Endometrial microvascular endothelial cells (primary cell): ENCODE data around the gene NEDD4L. TPM values are rescaled to one million over a fixed set of nuclear protein-coding genes. Genes with fewer than 3 reads are reported as not detected.
"Not testable (repeated sequence)": the region's sequence is repeated elsewhere in the genome, so short reads cannot be mapped to it uniquely, and the experiment has no call there.

Experiments
- in situ Hi-C: cut with HindIII; loops from 2 replicates; pipeline ENCODE4 v1.10.0; 2017; ENCODE audit warnings: low sequenced_read_pairs, low pct_unique_long_range_greater_than_20kb; ENCODE audit errors: inconsistent ontology term
- total RNA-seq: library from RNA; depleted of rRNA; stranded (reverse); fragments of >200 nt; gene quantifications from one replicate; pipeline ENCODE4 v1.2.3, GENCODE V29; 2015; ENCODE audit errors: inconsistent ontology term

The NEDD4L gene
- total RNA-seq, 1 donor from 2014 or later = 59.9 TPM

GRCh38 chr18:58046794-58047555, 2.9 kb downstream of the NEDD4L start:
- in situ Hi-C loops = loop anchor here (25.0 kb wide), 1 partner anchor 140 kb away; no protein-coding TSS in a partner anchor

DNA sequence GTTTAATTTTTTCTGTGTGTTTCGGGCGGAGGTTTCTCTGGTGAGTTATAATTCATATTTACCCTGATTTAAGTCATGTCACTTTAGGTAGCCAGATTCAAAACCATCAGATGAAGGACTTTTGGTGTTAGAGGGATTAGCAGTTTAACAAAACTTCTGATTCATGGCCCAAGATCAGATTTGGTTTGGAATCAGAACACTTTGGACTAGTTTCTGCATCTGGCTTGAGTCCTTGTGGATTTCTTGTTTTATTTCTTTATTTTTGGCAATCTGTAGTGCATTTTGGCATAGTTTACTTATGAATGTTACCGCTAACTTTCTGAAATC, 3.5 kb downstream of the NEDD4L start:
- in situ Hi-C loops = loop anchor here (25.0 kb wide), 1 partner anchor 140 kb away; no protein-coding TSS in a partner anchor

DNA sequence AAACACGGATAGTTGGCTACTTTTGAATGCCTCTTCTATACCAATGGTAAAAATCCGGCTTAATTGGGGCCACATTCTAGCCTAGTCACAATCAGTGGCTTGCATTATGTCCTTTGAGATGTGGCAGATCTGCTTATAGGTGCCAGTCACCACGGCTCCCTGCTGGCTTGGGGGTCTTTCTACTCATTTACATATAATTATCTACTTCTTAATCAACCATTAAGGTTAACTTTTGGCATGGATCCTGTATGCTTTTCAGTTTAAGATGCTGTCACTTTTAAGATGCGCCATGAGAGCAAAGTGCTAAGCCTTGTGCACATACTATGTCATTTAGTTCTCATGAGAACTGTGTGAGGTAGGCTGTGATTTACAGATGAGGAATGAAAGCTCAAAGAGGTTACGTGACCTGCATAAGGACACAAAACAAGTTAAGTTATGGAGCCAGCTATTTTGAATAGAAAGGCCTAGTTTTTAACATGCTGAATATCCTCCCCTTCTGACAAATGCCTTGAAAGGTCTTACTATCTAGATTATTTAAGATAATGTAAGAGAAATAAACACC, 4.1 kb downstream of the NEDD4L start:
- in situ Hi-C loops = loop anchor here (25.0 kb wide), 1 partner anchor 139 kb away; no protein-coding TSS in a partner anchor

DNA sequence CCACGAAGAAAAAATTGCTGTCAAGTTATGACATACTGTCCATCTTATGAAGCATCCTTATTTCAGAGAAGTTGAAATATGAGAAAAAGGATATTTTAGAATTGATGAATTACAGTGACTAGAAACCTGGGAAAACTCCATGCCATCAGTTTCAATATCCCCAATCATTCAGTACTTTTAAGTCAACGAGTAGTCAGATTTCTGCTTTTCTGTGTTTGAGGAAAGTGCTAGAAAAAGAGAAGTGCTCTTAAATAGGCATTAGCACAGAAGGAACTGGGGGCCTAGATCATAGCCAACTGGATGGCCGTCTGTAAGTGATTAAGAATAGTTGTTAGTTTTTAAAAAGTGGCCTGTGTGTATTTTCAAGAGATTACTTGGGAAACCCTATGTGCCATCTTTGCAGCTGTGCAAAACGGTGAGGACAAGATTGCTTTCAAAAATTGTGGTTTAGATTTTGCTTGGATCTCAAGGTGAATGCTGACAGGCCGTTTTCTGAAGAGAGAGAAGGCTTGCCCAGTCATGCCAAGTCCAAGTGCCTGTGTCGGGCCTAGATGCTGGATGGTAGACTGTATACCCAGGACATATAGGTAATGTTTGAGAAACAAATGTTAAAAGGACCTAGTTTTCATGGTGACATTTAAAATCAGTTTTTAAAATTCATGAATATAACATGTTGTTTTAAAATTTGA, 5.1 kb downstream of the NEDD4L start:
- in situ Hi-C loops = loop anchor here (25.0 kb wide), 1 partner anchor 138 kb away; no protein-coding TSS in a partner anchor

DNA sequence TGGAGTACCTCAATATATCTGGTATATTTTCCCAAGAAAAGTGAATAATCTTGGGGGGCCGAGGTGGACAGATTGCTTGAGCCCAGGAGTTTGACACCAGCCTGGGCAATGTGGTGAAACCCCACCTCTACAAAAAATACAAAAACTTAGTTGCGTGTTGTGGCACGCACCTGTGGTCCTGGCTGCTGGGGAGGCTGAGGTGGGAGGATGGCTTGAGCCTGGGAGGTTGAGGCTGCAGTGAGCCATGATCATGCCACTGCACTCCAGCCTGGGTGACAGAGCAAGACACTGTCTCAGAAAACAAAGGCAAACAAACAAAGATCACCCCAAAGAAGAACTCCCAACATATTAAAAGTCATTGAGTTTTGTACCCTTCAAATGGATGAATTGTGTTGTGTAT, 6.9 kb downstream of the NEDD4L start:
- in situ Hi-C loops = not testable (repeated sequence)

DNA sequence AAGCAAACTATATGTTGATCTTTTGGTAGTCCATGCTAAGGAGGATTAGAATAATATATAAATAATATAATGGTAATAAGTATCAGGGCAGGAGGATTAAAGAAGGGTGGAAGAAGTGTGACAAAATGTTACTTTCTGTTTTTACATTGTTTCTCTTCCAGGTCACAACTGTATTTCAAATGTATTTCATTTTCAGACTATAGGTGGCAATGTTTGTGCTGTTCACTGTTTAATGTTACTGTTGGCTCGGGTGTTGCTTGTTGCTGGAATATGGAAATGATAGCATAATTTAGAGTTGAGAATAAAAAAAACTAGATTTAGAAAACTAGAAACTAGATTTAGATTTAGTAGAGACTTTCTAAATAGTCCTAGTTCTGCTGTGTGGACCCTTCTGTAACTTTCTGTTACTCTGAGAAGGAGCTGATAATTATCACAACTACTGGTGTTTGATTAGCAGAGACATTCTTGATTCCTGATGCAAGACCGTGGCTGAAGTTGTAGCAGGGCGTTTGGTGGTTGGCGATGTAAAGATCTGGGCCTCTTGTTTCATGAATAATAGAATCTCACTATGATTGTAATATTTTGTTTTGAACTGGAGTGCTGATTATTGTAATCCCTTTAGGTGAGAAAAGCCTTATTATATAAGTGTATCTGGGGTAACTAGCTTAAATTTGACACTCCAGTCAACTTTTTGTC, 7.9 kb downstream of the NEDD4L start:
- in situ Hi-C loops = no loop called here

DNA sequence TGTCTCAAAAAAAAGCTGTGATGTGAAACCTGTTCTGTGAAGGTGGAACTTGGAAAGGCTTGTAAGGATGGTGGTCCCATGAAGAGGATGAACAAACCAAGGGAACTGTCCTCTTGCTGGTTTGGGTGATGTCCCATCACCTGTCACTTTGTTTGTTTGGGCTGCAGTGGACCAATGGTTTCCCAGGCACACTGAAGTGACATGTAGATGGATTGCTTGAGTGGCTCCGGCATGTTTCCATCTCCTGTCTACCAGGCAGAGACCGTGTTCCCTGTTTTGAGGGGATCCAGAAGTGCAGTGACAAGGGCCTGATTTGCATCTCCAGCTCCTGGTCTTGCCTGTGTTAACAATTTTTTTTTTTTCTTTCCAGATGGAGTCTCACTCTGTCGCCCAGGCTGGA, 8.9 kb downstream of the NEDD4L start:
- in situ Hi-C loops = no loop called here

GRCh38 chr18:58054041-58054781, 10.2 kb downstream of the NEDD4L start:
- in situ Hi-C loops = no loop called here

GRCh38 chr18:58055890-58056558, 12.0 kb downstream of the NEDD4L start:
- in situ Hi-C loops = no loop called here

DNA sequence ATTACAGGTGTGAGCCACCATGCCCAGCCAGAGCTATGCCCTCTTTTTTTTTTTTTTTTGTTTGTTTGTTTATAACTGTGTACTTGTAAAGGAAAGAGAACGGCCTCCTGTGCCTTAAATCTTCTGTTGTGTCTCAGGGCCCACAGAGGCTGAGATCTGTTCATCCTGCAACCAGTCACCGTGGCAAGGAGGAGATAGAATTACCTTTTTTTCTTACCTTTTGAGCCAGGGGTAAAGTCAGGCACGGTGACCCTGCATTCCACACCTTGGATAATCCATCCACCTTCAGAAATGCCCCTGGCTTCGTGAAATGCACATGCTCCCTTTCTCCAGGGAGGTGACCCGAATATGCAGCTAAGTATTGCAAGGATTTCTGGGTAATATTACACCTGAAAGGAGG, 12.8 kb downstream of the NEDD4L start:
- in situ Hi-C loops = no loop called here

DNA sequence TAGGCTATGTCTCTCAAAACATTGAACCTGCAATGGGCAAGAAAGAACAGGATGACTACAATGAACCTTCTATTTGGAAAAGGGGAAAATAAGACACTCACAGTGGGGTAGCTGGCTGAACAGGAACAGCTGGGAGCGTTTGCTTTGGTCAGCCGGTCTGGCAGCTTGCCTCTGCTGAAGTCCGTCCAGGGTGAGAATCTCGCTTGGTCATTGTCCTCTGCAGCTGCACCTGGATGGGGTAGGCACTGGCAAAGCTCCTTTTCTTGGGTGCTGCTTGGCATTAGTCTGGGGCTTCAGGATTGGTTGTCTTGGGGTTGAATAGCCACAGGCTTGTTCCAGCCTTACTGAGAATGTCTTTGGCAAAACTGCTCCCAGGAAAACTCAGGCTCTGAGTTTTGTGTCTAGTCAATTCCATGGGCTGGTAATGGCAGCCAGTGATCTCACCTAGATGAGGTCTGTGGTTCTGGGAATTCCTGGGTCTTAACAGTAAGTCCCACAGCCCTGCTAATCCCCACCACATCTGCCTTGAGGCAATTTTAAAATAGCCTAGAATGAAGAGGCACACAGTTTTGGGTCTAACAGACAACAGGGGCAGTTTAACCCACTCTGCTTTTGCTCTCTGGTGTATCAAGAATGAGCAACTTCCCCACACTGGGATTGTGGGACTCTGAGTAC, 13.4 kb downstream of the NEDD4L start:
- in situ Hi-C loops = no loop called here

DNA sequence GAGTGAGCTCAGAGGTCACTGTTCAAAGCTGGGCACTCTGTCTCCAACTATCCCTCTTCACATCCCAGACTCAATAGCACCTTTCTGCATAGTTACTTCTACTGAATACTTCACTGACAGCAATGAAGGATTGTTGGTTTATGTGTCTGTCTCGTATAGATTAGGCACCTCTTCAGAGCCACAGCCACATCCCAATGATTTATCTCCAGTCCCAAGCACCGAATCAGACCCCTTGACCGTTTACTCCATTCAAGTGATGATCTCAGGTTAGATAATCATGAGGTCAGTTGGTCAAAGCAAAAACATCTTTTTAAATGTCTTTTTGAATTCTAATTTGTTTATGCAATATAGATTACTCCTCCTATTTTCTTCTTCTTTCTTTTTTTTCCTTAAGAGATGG, 14.7 kb downstream of the NEDD4L start:
- in situ Hi-C loops = no loop called here

- in situ Hi-C loops = no loop called here
Measured at GRCh38 chr18:58060254-58060653, 16.2 kb downstream of the NEDD4L start.

DNA sequence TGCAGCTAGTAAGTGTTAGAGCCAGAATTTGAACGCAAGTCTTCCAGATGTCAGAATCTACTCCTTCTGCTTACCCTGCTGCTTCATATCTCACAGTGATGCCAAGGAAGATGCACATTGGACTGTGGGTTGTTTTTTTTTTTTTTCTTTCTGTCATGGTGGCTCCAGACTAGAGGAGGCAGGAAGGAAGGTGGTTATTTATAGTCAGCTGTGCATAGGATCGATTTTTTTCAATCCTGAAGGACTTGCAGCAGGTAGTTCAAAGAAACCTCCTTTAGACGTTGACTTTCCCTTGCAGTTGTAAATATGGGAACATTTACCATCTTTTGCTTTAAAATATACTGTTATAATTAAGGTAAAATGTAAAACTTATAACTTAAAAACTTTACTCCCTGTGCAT, 17.3 kb downstream of the NEDD4L start:
- in situ Hi-C loops = no loop called here

GRCh38 chr18:58064406-58064998, 20.5 kb downstream of the NEDD4L start:
- in situ Hi-C loops = no loop called here

DNA sequence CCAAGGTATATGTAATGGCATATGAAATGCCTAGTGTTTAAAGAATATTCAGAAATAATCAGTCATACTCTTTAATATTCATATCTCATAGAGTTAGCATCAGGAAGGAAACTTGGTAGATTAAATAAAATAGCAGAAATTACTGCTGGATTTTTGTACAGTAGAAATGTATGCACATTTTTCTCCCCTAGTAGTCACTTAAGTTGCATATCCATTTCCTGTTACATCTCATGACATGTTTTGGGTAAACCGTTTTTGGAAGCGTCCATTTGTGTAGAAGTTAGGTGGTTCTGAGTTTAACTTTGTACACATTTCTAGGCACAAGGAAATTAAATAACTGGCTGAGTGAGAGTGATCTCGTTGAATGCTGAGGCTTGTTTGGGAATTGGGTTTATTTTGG, 21.9 kb downstream of the NEDD4L start:
- in situ Hi-C loops = no loop called here

GRCh38 chr18:58067601-58068000, 23.6 kb downstream of the NEDD4L start:
- in situ Hi-C loops = no loop called here
